OCI-LY7 (cell line): ENCODE results near the gene TNFAIP8L2. TPM values are rescaled to one million over a fixed set of nuclear protein-coding genes. Genes with fewer than 3 reads are reported as not detected.
A peak's percentile ranks its signal among the peaks of the same experiment; 100 is the strongest.

ENCODE experiments used
- BruUV-seq: library from RNA; stranded (reverse); fragments of 400-500 nt; replicated peaks from 2 replicates; lab custom pipeline; 2021; lab: Mats Ljungman, UMichigan
- CTCF ChIA-PET: fragments of 300-600 bp; sonication (Branson Sonifier 250); formaldehyde crosslinking; loops from one replicate; lab custom pipeline; 2022; ENCODE audit warnings: antibody characterized with exemption; ENCODE audit not compliant: unreplicated experiment; lab: Charles Lee
- POLR2A ChIA-PET: fragments of 300-600 bp; sonication (Branson Sonifier 250); formaldehyde crosslinking; loops from one replicate; lab custom pipeline; 2022; ENCODE audit warnings: antibody characterized with exemption; lab: Charles Lee
- DNase-seq: peaks from one replicate; pipeline ENCODE4 v3.0.0-alpha.2; 2015; ENCODE audit warnings: low spot score
- H2AFZ ChIP-seq: fragments of 200-600 bp; sonication (generic), shearing (Covaris generic); 2 replicates; pipeline ENCODE4 v1.6.1; 2014; ENCODE audit warnings: mild to moderate bottlenecking, antibody characterized with exemption, low read length, moderate library complexity
- H3K27ac ChIP-seq: fragments of 200-600 bp; sonication (generic); 2 replicates; pipeline ENCODE4 v1.5.1; 2014; ENCODE audit warnings: mixed run types, low read depth, mild to moderate bottlenecking, moderate library complexity, low read length, inconsistent platforms; ENCODE audit not compliant: poor library complexity, severe bottlenecking
- H3K36me3 ChIP-seq: fragments of 200-600 bp; sonication (generic); 2 replicates; pipeline ENCODE4 v1.6.1; 2014; ENCODE audit warnings: mild to moderate bottlenecking, antibody characterized with exemption, low read length, moderate library complexity, mixed read lengths; ENCODE audit not compliant: insufficient read depth
- H3K4me1 ChIP-seq: fragments of 200-600 bp; sonication (generic); 2 replicates; pipeline ENCODE4 v1.5.1; 2014; ENCODE audit warnings: mild to moderate bottlenecking, low read length; ENCODE audit not compliant: insufficient read depth, poor library complexity, severe bottlenecking
- H3K4me2 ChIP-seq: fragments of 200-600 bp; sonication (generic); 2 replicates; pipeline ENCODE4 v1.6.1; 2014; ENCODE audit warnings: mild to moderate bottlenecking, low read length
- H3K4me3 ChIP-seq: fragments of 200-600 bp; sonication (generic); 2 replicates; pipeline ENCODE4 v1.5.1; 2014; ENCODE audit warnings: mild to moderate bottlenecking, low read depth, low read length; ENCODE audit not compliant: poor library complexity, severe bottlenecking
- H3K79me2 ChIP-seq: fragments of 200-600 bp; sonication (generic); 2 replicates; pipeline ENCODE4 v1.6.1; 2016; ENCODE audit warnings: low read depth, mild to moderate bottlenecking, low read length, moderate library complexity, mixed read lengths; ENCODE audit not compliant: insufficient read depth
- H3K9me2 ChIP-seq: fragments of 200-600 bp; sonication (generic); 2 replicates; pipeline ENCODE4 v1.6.1; 2016; ENCODE audit warnings: mild to moderate bottlenecking, low read length, mixed read lengths; ENCODE audit not compliant: insufficient read depth
- H3K9me3 ChIP-seq: fragments of 200-600 bp; sonication (generic); 2 replicates; pipeline ENCODE4 v1.6.1; 2014; ENCODE audit warnings: mild to moderate bottlenecking, mixed run types, low read length, mixed read lengths
- H4K20me1 ChIP-seq: fragments of 200-600 bp; sonication (generic); 2 replicates; pipeline ENCODE4 v1.6.1; 2014; ENCODE audit warnings: mild to moderate bottlenecking, antibody characterized with exemption, low read length, moderate library complexity, mixed read lengths; ENCODE audit not compliant: insufficient read depth
- CTCF ChIP-seq: fragments of 200-600 bp; sonication (generic); conservative IDR thresholded peaks from 2 replicates; pipeline ENCODE4 v1.5.1; 2014; ENCODE audit warnings: mild to moderate bottlenecking, antibody characterized with exemption, low read length, moderate library complexity, mixed read lengths
- EZH2phosphoT487 ChIP-seq: fragments of 200-600 bp; sonication (generic); IDR thresholded peaks from 2 replicates; pipeline ENCODE4 v1.6.1; 2018; ENCODE audit warnings: low read depth, borderline replicate concordance, mild to moderate bottlenecking, mixed run types, antibody characterized with exemption, low read length, moderate library complexity, mixed read lengths
- intact Hi-C: fragments of 100-400 bp; cut with micrococcal nuclease; formaldehyde crosslinking; loops from one replicate; pipeline ENCODE4 v1.10.0; 2022; ENCODE audit not compliant: unreplicated experiment
- total RNA-seq, 2 experiments: library from RNA; depleted of rRNA in 1 of 2; stranded (reverse); fragments of >200 nt in 1 of 2; shearing (Covaris generic) in 1 of 2; gene quantifications; 2 replicates each; pipeline ENCODE4 v1.2.3, GENCODE V29; 2014 to 2022

The TNFAIP8L2 gene
- total RNA-seq, 2 experiments from 2014 or later = 9.2 to 12.5 TPM

- CTCF ChIA-PET = no interaction called here
These were observed 12.5 kb upstream of the TNFAIP8L2 start for GRCh38 chr1:151143986-151144385.

GRCh38 chr1:151144474-151145303, 11.8 kb upstream of the TNFAIP8L2 start:
- H4K20me1 ChIP-seq = no peaks in the 10 kb centered on the region
- H3K4me3 ChIP-seq = no peak overlapping the region
- H3K27ac ChIP-seq = no peak overlapping the region
- no peaks in the 10 kb centered on the region for H3K79me2 ChIP-seq
- peak overlapping the region; percentile 43 for H2AFZ ChIP-seq
- TF ChIP-seq EZH2phosphoT487 = no peak
- no peak for DNase-seq
- H3K4me1 ChIP-seq = peaks cover 37% of the 10 kb centered on the region
- peak overlapping the region; percentile 17; the same call in 1 of the 2 replicates for H3K4me2 ChIP-seq
- H3K36me3 ChIP-seq = no peaks in the 10 kb centered on the region
- ChIA-PET POLR2A (no interaction called here), CTCF (no interaction called here)
- H3K9me3 ChIP-seq = no peaks in the 10 kb centered on the region
- BruUV-seq = no TSS peak
- intact Hi-C loops = no loop called here
- H3K9me2 ChIP-seq = no peaks in the 10 kb centered on the region

More at GRCh38 chr1:151143986-151144385, 12.5 kb upstream of the TNFAIP8L2 start:
- intact Hi-C loops = no loop called here
- no peak overlapping the region for H3K27ac ChIP-seq
- H3K36me3 ChIP-seq = no peaks in the 10 kb centered on the region
- H2AFZ ChIP-seq = peak overlapping the region; percentile 43
- no peaks in the 10 kb centered on the region for H3K9me2 ChIP-seq
- no peak for TF ChIP-seq CTCF
- H3K79me2 ChIP-seq = no peaks in the 10 kb centered on the region
- no peak overlapping the region for H3K4me3 ChIP-seq
- peak overlapping the region; percentile 17 for H3K4me2 ChIP-seq
- peaks cover 37% of the 10 kb centered on the region for H3K4me1 ChIP-seq
- H4K20me1 ChIP-seq = no peaks in the 10 kb centered on the region
- no TSS peak for BruUV-seq
- no peak for DNase-seq
- POLR2A ChIA-PET = no interaction called here
- no peaks in the 10 kb centered on the region for H3K9me3 ChIP-seq

GRCh38 chr1:151145304-151146071, 11.0 kb upstream of the TNFAIP8L2 start:
- no peak overlapping the region for H2AFZ ChIP-seq
- peak overlapping the region; percentile 96 for H3K4me2 ChIP-seq
- ChIA-PET CTCF (interaction anchor here (0.6 kb wide), 1 partner anchor 29 kb away, joined by 3 read pairs; no protein-coding TSS in a partner anchor), POLR2A (interaction anchor here (0.6 kb wide), 1 partner anchor 62 kb away, joined by 4 read pairs; no protein-coding TSS in a partner anchor)
- H4K20me1 ChIP-seq = no peaks in the 10 kb centered on the region
- no peaks in the 10 kb centered on the region for H3K9me2 ChIP-seq
- peak overlapping the region; percentile 71 for H3K4me3 ChIP-seq
- TF ChIP-seq EZH2phosphoT487 (no peak), CTCF (no peak)
- no peak overlapping the region for H3K27ac ChIP-seq
- H3K79me2 ChIP-seq = no peaks in the 10 kb centered on the region
- intact Hi-C loops = no loop called here
- H3K9me3 ChIP-seq = no peaks in the 10 kb centered on the region
- H3K4me1 ChIP-seq = peaks cover 37% of the 10 kb centered on the region
- BruUV-seq = no TSS peak
- H3K36me3 ChIP-seq = no peaks in the 10 kb centered on the region
- no peak for DNase-seq
